ENCODE data around the gene CBX8. TPM values are rescaled to one million over a fixed set of nuclear protein-coding genes. Genes with fewer than 3 reads are reported as not detected.
"Not testable (repeated sequence)": the region's sequence is repeated elsewhere in the genome, so short reads cannot be mapped to it uniquely, and the experiment has no call there.

CBX8 gene
- polyA plus RNA-seq, 5 donors = 7.3 to 12.4 (median 9.2) TPM

- DNase-seq = no peak
Measured at GRCh38 chr17:79757140-79757745, 39.6 kb downstream of the CBX8 start.

- DNase-seq = no peak
Measured at GRCh38 chr17:79755591-79755990, 41.3 kb downstream of the CBX8 start.

- DNase-seq = not testable (repeated sequence)
Measured at GRCh38 chr17:79754903-79755302, 42.0 kb downstream of the CBX8 start.

- DNase-seq = no peak
Measured at GRCh38 chr17:79754370-79754769, 42.5 kb downstream of the CBX8 start.

GRCh38 chr17:79752175-79752574 lies 44.7 kb downstream of the CBX8 start:
- DNase-seq = no peak

- no peak for DNase-seq
Measured at GRCh38 chr17:79750650-79751545, 46.0 kb downstream of the CBX8 start.

- no peak for DNase-seq
Measured at GRCh38 chr17:79749958-79750357, 46.9 kb downstream of the CBX8 start.

GRCh38 chr17:79749156-79749815 lies 47.6 kb downstream of the CBX8 start:
- no peak for DNase-seq

- no peak for DNase-seq
Measured at GRCh38 chr17:79748295-79749099, 48.4 kb downstream of the CBX8 start.

GRCh38 chr17:79747508-79748294 lies 49.2 kb downstream of the CBX8 start:
- no peak for DNase-seq

- no peak for DNase-seq
Measured at GRCh38 chr17:79746889-79747507, 49.9 kb downstream of the CBX8 start.

- DNase-seq = no peak
Measured at GRCh38 chr17:79745641-79746105, 51.2 kb downstream of the CBX8 start.

GRCh38 chr17:79743614-79744013 lies 53.3 kb downstream of the CBX8 start:
- DNase-seq = no peak

GRCh38 chr17:79742951-79743476 lies 53.9 kb downstream of the CBX8 start:
- no peak for DNase-seq

GRCh38 chr17:79742589-79742918 lies 54.3 kb downstream of the CBX8 start:
- no peak for DNase-seq

Other genes with a start within 250 kb of the CBX8 start
- under 1 TPM; 0.22 to 0.97 (median 0.40) TPM for gene RBFOX3, start 186.0 kb downstream of the CBX8 start, polyA plus RNA-seq (ENCODE audit: insufficient read depth in 1 of 5, insufficient read length in 5 of 5, low replicate concordance in 1 of 5)
- not detected for gene ENPP7, start 66.1 kb downstream of the CBX8 start, polyA plus RNA-seq (ENCODE audit: insufficient read depth in 1 of 5, insufficient read length in 5 of 5, low replicate concordance in 1 of 5)
- 10 to 100 TPM; 20.1 to 31.7 (median 25.8) TPM for gene CBX2, start 18.9 kb downstream of the CBX8 start, polyA plus RNA-seq (ENCODE audit: insufficient read depth in 1 of 5, insufficient read length in 5 of 5, low replicate concordance in 1 of 5)
- 10 to 100 TPM; 12.2 to 25.3 (median 16.4) TPM for gene CBX4, start 42.4 kb upstream of the CBX8 start, polyA plus RNA-seq (ENCODE audit: insufficient read depth in 1 of 5, insufficient read length in 5 of 5, low replicate concordance in 1 of 5)
- gene TBC1D16, start 238.8 kb upstream of the CBX8 start, polyA plus RNA-seq (ENCODE audit: insufficient read depth in 1 of 5, insufficient read length in 5 of 5, low replicate concordance in 1 of 5) = 10 to 100 TPM; 19.0 to 36.4 (median 25.2) TPM
- 10 to 100 TPM in 3 of 5 donors, 1 to 10 TPM in 2; 7.2 to 17.2 (median 13.6) TPM for gene CCDC40, start 239.6 kb upstream of the CBX8 start, polyA plus RNA-seq (ENCODE audit: insufficient read depth in 1 of 5, insufficient read length in 5 of 5, low replicate concordance in 1 of 5)